GM21528 (cell line): Measurements from ENCODE around the gene HAPLN3.

Source experiments
- ATAC-seq: cut with Tn5 transposase; IDR thresholded peaks from one replicate; pipeline ENCODE4 v1.9.1; 2021; ENCODE audit warnings: mild to moderate bottlenecking, moderate library complexity; ENCODE audit not compliant: unreplicated experiment, low FRiP score

HAPLN3 gene

DNA sequence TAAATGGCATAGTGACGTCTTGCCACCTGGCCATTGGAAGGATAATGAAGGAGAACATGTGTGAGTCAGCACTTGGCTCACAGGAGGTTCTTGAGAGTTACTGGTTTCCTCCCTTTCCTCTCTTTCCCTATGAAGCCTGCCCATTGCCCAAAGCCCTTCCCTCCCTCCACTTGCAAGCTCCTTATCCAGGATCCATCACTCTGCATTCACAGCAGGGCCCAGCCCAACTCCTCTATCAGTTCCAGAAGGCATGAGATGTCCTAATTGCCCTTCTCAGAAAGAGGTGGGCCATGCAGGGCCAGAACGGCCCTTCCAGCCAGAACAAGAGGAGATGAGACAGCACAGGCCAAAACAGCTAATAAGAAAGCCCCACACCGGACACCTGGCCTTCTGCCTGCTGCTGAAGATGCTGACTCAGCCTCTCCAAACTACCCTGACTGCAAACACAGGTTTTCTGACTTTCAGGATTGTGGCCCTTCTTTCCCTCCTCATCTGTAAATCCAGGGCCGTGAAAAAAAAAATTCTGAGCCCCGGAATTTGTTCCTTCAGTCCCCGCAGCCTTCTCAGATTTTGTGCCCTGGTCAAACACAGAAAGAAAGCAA, 29.7 kb downstream of the HAPLN3 start:
- no peak for ATAC-seq

DNA sequence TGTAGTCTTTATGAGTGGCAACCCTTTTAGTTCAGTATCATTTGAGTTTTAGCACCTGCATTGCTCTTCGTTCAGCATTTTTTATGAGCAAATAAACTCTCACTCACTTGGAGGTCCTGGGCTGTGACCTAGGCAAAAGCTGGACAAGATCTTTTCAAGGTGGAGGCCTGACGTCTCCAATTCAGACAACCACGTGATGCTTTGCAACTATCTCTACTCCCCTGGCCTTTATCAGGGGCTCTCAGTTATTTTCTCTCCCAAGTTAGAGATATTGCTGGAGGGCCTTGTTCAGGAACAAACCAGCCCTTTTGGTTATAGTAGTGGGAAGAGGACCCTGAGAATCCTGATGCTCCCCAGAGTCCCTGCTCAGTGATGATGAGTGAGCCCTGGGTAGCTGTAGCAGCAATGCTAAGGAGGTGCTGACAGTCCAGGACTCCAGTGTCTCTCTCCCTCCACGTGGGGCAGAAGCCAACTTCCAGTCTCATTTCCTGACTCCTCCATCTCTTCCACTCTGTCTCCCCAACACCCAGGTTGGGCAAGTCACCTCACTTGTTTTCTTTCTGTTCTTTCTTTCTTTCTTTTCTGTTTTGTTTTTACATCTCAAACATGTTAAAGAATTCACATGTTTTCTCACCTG, 30.4 kb downstream of the HAPLN3 start:
- ATAC-seq, result no peak

DNA sequence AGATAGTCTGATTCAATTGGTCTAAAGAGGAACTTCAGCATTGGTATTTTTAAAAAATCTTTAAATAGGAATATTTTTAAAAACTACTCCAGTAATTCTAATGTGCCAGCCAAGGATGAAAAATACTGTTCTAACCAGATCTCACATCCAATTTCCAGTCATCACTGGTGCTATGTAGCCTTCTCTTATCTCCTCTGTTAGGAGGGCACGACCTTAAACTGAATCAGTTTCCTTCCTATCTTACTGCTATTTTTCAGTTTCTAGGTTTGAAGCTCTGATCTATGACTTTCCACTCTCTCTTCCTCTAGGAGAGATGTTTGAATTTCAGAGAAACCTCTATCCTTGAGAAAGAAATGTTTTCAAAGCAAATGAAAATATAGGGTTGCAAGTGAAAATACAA, 31.9 kb downstream of the HAPLN3 start:
- ATAC-seq, result no peak

DNA sequence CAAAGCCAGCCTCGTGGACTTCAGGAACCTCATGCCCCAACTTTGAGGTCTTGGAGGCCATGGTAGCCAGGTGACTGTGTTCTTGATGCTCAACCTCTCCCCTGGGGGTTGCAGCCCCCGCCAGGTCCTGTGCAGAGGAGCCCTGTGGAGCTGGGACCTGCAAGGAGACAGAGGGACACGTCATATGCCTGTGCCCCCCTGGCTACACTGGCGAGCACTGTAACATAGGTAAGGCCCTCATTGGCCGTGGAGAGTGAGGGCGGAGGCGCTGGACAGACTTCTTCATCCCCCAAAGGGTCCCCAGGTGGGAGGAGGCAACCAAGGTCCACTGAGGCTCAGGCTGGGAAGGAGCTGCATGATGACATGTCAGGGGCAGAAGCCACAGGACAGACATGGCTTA, 35.1 kb downstream of the HAPLN3 start:
- no peak for ATAC-seq

DNA sequence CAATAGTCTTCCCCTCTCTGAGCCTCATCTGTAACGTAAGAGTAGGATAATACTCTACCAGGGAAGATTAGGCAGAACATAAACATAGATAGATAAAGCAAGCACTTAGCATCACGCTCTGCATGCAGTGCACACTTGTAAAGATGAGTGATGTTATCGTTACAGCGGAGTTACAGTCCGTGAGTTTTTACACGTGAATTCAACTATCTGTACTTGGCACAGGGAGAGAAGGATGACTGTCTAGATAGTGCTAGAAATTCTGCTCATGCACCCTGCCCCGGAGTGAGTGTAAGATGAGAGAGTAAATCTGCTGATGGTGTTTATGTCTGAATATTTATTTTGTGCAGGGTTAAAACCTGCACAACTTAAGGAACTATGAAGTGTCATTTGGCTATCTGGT, 35.8 kb downstream of the HAPLN3 start:
- no peak for ATAC-seq

DNA sequence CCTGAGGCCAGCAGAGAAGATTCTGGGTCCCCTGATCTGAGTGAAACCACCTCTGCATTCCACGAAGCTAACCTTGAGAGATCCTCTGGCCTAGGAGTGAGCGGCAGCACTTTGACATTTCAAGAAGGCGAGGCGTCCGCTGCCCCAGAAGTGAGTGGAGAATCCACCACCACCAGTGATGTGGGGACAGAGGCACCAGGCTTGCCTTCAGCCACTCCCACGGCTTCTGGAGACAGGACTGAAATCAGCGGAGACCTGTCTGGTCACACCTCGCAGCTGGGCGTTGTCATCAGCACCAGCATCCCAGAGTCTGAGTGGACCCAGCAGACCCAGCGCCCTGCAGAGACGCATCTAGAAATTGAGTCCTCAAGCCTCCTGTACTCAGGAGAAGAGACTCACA, 36.4 kb downstream of the HAPLN3 start:
- no peak for ATAC-seq

DNA sequence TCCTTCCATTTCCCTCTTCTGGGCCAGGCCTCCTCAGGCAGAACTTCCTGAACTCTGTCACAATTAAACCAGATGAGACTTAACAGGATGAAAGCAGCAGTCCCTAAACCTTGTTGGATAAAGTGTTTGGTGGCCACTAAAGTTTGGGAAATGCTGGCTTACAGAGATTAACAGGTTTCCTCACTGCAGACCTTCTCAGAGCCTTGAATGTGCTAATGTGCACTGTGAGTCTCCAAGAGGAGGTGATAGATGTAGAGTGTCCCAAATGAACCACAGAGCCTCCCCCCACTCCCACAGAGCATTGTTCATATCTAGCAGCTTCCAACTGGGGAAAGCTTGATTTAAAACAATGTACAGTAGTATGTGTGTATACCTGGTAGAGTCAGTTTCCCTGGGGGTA, 42.9 kb downstream of the HAPLN3 start:
- ATAC-seq, result no peak

DNA sequence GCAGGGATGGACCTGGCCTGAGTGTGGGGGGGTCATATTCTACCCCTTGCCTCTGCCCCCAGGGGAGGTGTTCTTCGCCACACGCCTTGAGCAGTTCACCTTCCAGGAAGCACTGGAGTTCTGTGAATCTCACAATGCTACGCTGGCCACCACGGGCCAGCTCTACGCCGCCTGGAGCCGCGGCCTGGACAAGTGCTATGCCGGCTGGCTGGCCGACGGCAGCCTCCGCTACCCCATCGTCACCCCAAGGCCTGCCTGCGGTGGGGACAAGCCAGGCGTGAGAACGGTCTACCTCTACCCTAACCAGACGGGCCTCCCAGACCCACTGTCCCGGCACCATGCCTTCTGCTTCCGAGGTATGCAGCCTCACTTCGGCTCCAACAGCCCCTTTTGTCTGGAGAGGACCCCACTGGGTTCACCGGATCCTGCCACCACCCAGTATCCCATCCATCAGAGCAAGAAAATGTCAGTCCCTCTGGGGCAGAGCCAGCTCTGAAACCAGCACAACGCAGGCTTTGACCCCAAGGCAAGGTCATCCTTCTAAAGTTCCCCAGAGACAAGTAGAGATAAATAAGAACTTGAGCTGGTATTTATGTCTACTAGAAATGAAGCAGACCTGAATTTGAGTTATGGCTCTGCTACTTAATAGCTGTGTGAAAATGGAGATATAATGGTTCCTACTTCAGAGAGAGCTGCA, 45.8 kb downstream of the HAPLN3 start:
- ATAC-seq, result no peak

DNA sequence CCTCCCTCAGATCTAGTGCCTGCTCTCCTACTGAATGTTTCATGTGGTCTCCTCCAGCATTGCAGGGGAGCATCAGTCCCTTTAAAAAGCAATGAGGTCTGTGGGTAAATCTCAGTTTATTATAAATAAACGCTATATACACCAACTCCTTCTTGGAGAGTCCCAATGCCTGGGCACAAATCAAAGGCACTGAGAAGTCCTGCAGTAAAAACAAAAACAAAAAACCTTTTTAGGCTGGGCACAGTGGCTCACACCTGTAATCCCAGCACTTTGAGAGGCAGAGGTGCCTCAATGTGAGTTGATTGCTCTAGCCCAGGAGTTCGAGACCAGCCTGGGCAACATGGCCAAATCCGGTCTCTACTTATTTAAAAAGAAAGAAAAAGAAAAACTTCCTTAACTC, 47.1 kb downstream of the HAPLN3 start:
- ATAC-seq, result no peak

DNA sequence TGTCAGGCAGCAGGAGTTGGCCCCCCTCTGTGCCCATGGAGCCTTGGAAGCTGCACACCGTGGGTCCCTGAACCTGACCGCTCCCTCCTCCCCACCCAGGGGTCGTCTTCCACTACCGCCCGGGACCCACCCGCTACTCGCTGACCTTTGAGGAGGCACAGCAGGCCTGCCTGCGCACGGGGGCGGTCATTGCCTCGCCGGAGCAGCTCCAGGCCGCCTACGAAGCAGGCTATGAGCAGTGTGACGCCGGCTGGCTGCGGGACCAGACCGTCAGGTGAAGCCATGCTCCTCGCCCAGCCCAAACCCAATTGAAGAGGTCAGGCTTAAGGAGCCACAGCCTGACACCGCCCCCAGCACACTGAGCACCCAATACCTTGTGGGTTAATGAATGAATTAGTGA, 48.2 kb downstream of the HAPLN3 start:
- no peak for ATAC-seq

DNA sequence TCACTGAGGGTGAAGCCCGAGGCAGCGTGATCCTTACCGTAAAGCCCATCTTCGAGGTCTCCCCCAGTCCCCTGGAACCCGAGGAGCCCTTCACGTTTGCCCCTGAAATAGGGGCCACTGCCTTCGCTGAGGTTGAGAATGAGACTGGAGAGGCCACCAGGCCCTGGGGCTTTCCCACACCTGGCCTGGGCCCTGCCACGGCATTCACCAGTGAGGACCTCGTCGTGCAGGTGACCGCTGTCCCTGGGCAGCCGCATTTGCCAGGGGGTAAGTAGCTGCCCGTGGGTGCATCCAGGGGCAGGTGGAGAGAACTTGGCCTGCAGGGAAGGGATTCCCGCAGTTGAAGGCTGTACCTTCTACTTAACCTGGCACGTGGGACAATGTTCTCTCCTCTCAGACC, 49.7 kb downstream of the HAPLN3 start:
- ATAC-seq, result no peak

DNA sequence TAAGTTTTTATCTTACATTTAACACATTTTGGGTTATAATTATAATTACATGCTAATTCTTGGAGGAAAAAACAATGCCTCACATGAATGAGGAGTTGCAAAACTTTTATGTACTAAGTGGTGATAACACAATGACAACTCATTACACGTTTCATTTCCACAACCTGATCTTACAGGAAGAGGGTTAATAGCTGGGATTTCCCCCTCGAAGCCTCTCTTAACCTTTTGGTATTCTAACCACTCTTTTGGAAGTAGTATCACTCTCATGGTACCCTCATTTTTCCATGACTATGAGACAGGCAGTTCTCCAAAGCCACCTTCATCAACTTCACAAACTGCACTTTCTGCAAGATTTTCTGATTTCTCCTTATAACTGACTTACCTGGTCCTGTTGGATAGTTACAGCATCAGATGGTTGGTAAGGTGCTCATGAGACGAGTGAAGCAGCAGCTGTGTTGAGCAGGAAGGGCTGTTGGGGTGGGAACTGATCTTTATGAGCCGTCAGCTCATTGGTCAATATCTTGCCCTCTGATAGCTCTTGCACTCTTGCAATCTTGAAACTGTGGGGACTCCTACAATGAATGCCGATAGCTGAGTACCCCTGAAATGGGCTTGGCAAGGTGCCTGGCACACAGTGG, 50.5 kb downstream of the HAPLN3 start:
- ATAC-seq, result no peak

DNA sequence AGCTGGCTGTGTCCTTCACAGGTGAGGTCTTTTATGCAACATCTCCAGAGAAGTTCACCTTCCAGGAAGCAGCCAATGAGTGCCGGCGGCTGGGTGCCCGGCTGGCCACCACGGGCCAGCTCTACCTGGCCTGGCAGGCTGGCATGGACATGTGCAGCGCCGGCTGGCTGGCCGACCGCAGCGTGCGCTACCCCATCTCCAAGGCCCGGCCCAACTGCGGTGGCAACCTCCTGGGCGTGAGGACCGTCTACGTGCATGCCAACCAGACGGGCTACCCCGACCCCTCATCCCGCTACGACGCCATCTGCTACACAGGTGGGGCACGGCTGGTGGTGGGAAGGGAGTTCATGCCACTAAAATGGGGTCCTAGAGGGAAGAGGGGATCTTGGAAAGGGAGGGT, 52.0 kb downstream of the HAPLN3 start:
- no peak for ATAC-seq

DNA sequence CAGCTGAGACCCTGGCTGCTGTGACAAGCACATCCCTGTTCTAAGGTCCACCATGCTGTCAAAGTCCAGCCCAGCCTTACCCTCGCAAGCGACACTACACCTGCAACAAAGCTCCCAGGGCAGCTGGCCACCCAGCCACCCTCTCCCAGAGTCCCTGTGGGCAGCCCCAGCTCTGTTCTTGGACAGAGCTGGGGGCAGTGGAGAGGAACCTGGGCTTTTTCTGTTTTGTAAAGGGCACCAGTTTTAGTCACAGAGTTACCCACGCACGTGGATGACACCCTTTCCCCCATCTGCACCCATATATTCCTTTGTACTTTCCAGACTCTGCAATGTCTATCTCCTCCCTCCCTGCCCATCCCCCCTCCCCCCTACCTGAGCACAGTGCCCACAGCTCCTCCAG, 53.2 kb downstream of the HAPLN3 start:
- ATAC-seq, result no peak

DNA sequence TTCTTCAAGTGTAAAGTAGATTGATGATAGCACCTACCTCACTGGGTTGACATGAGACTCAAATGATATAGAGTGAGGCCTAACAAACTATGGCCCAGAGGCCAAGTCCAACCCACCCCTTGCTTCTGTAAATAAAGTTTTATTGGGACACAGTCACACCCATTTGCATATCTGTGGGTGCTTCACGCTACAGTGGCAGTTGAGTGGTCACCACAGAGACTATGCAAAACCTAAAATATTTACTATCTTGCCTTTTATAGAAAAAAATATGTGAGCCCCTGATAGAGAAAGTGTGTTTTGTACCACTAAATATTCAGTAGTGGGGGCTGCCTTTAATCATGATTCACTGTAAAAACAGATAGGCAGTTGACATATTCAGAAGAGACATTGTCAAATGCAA, 54.1 kb downstream of the HAPLN3 start:
- ATAC-seq, result no peak

DNA sequence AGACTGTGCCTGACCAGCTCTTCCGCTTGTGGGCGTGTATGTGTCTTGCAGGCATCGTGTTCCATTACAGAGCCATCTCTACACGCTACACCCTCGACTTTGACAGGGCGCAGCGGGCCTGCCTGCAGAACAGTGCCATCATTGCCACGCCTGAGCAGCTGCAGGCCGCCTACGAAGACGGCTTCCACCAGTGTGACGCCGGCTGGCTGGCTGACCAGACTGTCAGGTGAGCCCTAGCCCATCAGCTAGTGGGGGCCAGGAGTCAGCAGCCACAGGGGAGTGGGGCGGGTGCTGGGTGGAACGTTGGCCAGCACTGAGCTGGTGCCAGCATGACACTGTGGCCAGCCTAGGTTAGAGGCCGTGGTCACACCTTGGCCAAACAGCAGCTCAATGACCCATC, 55.4 kb downstream of the HAPLN3 start:
- ATAC-seq, result no peak

DNA sequence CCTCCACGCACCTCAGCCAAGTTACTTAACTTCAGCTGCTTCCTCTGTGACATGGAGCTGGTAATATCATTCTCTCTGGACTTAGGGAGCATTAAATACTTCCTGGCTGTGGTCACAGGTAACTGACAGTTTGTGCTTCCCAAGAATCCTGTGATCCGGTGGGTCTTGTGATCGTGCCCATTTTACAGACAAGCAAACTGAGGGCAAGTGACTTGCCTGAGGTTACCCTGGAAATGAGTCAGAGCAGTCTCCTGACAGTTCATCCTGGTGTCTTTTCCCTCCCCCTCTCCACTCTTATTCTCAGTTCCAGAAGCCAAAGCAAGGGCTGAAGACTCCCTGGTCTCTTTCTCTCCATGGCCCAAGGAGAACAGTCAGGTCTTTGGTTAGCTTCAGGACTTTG, 56.2 kb downstream of the HAPLN3 start:
- ATAC-seq, result no peak

DNA sequence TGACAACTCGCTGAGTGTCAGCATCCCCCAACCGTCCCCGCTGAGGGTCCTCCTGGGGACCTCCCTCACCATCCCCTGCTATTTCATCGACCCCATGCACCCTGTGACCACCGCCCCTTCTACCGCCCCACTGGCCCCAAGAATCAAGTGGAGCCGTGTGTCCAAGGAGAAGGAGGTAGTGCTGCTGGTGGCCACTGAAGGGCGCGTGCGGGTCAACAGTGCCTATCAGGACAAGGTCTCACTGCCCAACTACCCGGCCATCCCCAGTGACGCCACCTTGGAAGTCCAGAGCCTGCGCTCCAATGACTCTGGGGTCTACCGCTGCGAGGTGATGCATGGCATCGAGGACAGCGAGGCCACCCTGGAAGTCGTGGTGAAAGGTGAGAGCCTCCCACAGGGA, 56.7 kb downstream of the HAPLN3 start:
- no peak for ATAC-seq

DNA sequence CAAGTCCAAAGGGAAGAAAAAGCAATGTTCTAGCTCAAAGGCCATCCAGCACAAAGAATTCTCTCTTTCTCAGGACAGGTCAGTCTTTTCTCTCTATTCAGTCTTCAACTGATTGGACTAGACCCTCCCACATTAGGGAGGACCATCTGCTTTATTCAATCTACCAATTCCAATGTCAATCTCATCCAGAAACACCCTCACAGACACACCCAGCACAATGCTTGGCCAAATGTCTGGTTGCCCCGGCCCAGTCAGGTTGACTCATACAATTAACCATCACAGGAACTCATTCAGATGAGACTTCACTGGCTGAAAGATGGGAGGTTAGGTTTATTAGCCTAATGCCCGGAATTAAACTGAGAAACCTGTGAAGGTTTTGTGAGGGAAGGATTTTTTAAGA, 59.7 kb downstream of the HAPLN3 start:
- no peak for ATAC-seq

DNA sequence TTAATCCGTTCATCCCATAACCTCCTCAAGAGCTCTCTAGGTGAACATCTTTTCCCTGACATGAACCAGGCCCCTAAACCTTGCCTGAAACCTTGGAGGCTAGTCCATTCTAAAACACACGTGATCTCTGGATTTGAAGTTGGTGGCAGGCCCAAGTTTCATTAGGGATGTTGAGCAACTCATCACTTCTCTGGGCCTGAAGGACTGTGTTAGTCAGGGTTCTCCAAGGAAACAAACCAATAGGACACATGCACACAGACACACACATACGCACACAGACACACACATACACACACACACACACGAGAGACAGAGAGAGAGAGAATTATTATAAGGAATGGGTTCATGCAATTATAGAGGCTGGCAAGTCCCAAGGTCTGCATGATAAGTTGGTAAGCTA, 60.2 kb downstream of the HAPLN3 start:
- ATAC-seq, result no peak

DNA sequence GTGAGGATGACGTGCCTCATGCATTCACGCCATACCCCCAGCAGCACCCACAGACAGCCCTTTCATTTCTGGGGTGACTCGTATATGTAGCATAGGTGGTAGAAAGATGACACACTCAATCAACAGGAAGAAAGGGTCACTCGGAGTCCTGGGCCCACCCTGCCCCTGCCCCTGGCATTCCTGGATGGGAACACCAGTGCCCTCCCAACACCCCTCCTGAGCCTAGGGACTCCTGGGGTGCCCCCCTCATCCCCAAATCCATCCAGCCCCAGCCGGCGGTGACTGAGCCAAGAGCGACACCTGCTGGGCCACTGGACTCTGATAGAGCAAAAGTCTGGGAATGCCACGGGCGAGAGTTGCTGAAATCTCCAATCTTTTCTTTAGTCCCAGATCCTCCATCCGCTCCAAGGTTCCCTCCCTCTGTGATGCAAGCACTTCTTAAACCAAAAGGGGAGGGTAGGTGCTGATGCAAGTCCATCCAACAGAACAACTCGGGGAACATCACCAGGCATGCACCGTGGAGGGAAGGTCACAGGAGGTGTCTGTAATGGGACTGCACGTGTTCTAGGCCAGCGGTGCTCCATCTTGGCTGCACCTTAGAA, 61.0 kb downstream of the HAPLN3 start:
- no peak for ATAC-seq
